ENCODE measurements around the gene RWDD3.
A peak's percentile ranks its signal among the peaks of the same experiment; 100 is the strongest.

RWDD3 gene

GRCh38 chr1:95230768-95231191 lies 3.2 kb upstream of the RWDD3 start:
- Histone ChIP-seq H3K27ac (ENCODE audit: low read length) (no peak overlapping the region), H3K4me3 (ENCODE audit: low read depth in 1 of 2, low read length in 2 of 2) (no peak overlapping the region), H3K36me3 (ENCODE audit: control insufficient read depth in 1 of 2, insufficient read depth in 2 of 2, low read length in 2 of 2) (no peaks in the 10 kb centered on the region), H3K27me3 (ENCODE audit: low read depth, low read length) (no peaks in the 10 kb centered on the region), H3K9me3 (ENCODE audit: control insufficient read depth in 1 of 2, low read length in 2 of 2) (no peaks in the 10 kb centered on the region), H3K4me1 (ENCODE audit: control insufficient read depth in 1 of 2, insufficient read depth in 2 of 2, low read length in 2 of 2) (no peaks in the 10 kb centered on the region)

- Histone ChIP-seq H3K27ac (ENCODE audit: low read length) (peak overlapping the region; percentile 81), H3K9me3 (ENCODE audit: control insufficient read depth in 1 of 2, low read length in 2 of 2) (no peaks in the 10 kb centered on the region), H3K4me3 (ENCODE audit: low read depth in 1 of 2, low read length in 2 of 2) (peak overlapping the region; percentile 81 to 86), H3K36me3 (ENCODE audit: control insufficient read depth in 1 of 2, insufficient read depth in 2 of 2, low read length in 2 of 2) (no peaks in the 10 kb centered on the region), H3K4me1 (ENCODE audit: control insufficient read depth in 1 of 2, insufficient read depth in 2 of 2, low read length in 2 of 2) (peaks cover 0 to 8% of the 10 kb centered on the region in 2 donors), H3K27me3 (ENCODE audit: low read depth, low read length) (no peaks in the 10 kb centered on the region)
Observed at GRCh38 chr1:95232646-95233318, 1.2 kb upstream of the RWDD3 start.

DNA sequence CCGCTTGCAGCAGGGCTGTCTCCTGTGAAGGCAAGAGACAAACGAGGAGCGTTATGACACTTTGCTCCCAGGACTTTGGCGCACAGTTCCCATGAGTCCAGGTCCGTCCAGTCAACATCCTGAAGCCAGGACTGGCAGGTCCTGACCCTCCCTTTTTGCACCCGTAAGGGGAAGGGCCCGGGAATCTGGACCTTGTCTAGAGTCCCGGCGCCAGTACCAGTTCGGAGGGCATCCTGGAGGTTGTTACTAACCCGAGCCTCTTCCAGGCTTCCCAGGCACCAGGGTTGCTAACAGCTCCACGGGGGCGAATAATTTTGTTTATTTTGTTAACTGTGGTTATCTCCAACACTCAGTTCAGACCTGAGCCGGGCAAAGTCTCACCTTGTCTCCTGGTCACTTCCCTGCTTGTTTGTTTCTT lies 682 bp upstream of the RWDD3 start:
- no peaks in the 10 kb centered on the region for H3K36me3 ChIP-seq (ENCODE audit: control insufficient read depth in 1 of 2, insufficient read depth in 2 of 2, low read length in 2 of 2)
- H3K27ac ChIP-seq (ENCODE audit: low read length): peak overlapping the region; percentile 81
- no peaks in the 10 kb centered on the region for H3K27me3 ChIP-seq (ENCODE audit: low read depth, low read length)
- H3K9me3 ChIP-seq (ENCODE audit: control insufficient read depth in 1 of 2, low read length in 2 of 2): no peaks in the 10 kb centered on the region
- H3K4me1 ChIP-seq (ENCODE audit: control insufficient read depth in 1 of 2, insufficient read depth in 2 of 2, low read length in 2 of 2): peaks cover 0 to 8% of the 10 kb centered on the region in 2 donors
- peak overlapping the region; percentile 81 to 86 for H3K4me3 ChIP-seq (ENCODE audit: low read depth in 1 of 2, low read length in 2 of 2)

DNA sequence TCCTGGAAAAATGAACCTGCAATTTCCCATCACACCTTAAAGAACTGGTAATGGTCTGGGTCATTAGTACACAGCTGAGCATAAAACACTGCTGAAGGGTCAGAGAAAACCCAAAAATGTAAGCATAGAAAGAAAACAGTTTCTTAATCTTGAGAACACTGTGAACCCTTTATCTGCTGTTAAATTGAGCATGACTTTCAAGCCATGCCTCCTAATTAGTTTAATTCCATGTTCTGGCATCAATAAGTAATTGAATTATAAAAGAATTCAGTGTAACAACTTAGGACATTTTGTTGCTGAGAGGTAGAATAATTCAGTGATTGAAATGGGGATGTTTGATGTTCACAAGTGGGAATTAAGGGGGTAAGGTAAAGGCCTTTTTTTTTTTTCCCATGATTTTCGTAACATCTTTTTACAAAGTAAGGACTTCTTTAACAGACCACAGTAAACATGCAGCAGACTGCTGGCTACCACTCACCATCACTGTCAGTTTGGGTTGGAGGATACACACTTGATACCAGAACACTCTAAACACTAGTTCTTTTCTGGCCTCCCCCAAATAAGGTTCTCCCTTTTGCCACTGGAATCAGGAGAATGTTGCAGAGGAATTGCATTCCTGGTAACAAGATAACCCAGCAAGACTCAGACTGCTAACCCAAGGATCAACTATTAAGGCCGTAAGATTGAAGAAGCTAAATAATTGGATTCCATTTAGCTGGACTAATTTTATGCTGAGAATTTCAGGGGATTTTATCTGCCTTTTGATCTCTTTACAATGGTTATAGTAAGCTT lies 3.0 kb downstream of the RWDD3 start:
- Histone ChIP-seq H3K4me1 (ENCODE audit: control insufficient read depth in 1 of 2, insufficient read depth in 2 of 2, low read length in 2 of 2) (peaks cover 0 to 8% of the 10 kb centered on the region in 2 donors), H3K4me3 (ENCODE audit: low read depth in 1 of 2, low read length in 2 of 2) (no peak overlapping the region), H3K27ac (ENCODE audit: low read length) (no peak overlapping the region), H3K9me3 (ENCODE audit: control insufficient read depth in 1 of 2, low read length in 2 of 2) (no peaks in the 10 kb centered on the region), H3K36me3 (ENCODE audit: control insufficient read depth in 1 of 2, insufficient read depth in 2 of 2, low read length in 2 of 2) (peaks cover 7 to 22% of the 10 kb centered on the region in 2 donors), H3K27me3 (ENCODE audit: low read depth, low read length) (no peaks in the 10 kb centered on the region)

DNA sequence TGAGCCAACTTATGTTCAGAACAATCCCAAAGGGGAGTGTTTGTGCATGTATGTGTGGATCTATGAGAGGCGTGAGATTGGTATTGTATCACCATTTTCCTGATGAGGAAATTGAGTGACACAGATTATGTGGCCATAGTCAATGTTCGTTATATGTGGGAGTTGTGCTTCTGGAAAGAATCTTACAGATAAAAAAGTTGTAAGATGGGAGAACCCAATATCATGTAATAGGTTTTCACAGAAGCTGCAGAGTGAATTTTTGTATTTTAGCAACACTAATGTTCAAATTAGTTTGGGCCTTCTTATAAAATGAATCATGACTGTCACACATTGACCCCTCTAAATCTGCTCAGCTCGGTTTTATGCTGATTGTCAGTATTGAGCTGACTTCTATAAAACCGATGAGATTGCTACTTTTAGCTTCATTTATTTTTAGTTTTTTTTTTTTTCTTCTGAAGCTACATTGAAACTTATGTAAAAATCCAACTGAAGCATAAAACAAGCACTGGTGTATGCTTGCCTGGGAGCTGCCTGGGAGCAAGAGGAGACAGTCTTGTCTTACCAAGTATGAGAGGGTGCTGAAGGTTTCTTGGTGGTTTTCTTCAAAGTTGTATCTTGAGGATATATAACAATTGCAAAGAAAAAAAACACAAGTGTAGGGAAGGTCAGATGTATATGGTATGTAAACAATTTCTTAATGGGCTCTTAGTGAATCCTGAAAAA lies 4.1 kb downstream of the RWDD3 start:
- H3K4me3 ChIP-seq (ENCODE audit: low read depth in 1 of 2, low read length in 2 of 2): no peak overlapping the region
- no peak overlapping the region for H3K27ac ChIP-seq (ENCODE audit: low read length)
- H3K4me1 ChIP-seq (ENCODE audit: control insufficient read depth in 1 of 2, insufficient read depth in 2 of 2, low read length in 2 of 2): peaks cover 0 to 8% of the 10 kb centered on the region in 2 donors
- no peaks in the 10 kb centered on the region for H3K9me3 ChIP-seq (ENCODE audit: control insufficient read depth in 1 of 2, low read length in 2 of 2)
- H3K36me3 ChIP-seq (ENCODE audit: control insufficient read depth in 1 of 2, insufficient read depth in 2 of 2, low read length in 2 of 2): peaks cover 7 to 26% of the 10 kb centered on the region in 2 donors
- no peaks in the 10 kb centered on the region for H3K27me3 ChIP-seq (ENCODE audit: low read depth, low read length)

GRCh38 chr1:95245029-95245428 lies 11.0 kb downstream of the RWDD3 start:
- no peaks in the 10 kb centered on the region for H3K27me3 ChIP-seq (ENCODE audit: low read depth, low read length)
- peaks cover 0 to 3% of the 10 kb centered on the region in 2 donors for H3K4me1 ChIP-seq (ENCODE audit: control insufficient read depth in 1 of 2, insufficient read depth in 2 of 2, low read length in 2 of 2)
- H3K9me3 ChIP-seq (ENCODE audit: control insufficient read depth in 1 of 2, low read length in 2 of 2): no peaks in the 10 kb centered on the region
- no peak overlapping the region for H3K4me3 ChIP-seq (ENCODE audit: low read depth in 1 of 2, low read length in 2 of 2)
- no peak overlapping the region for H3K27ac ChIP-seq (ENCODE audit: low read length)
- peaks cover 10 to 22% of the 10 kb centered on the region in 2 donors for H3K36me3 ChIP-seq (ENCODE audit: control insufficient read depth in 1 of 2, insufficient read depth in 2 of 2, low read length in 2 of 2)

DNA sequence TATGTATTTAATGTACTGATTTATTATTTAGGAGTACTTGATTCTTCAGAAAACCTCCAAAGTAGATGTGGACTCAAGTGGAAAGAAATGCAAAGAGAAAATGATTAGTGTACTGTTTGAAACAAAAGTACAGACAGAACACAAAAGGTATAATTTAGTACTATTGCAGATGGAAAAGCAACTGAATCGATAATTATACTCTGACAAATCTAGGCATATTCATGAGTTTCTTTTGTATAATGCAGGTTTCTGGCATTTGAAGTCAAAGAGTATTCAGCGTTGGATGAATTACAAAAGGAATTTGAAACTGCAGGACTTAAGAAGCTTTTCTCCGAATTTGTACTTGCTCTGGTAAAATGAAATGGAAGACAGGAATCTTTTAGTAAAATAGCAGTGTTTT lies 12.5 kb downstream of the RWDD3 start:
- Histone ChIP-seq H3K36me3 (ENCODE audit: control insufficient read depth in 1 of 2, insufficient read depth in 2 of 2, low read length in 2 of 2) (peaks cover 9% of the 10 kb centered on the region in 2 donors), H3K27ac (ENCODE audit: low read length) (no peak overlapping the region), H3K4me1 (ENCODE audit: control insufficient read depth in 1 of 2, insufficient read depth in 2 of 2, low read length in 2 of 2) (peaks cover 0 to 4% of the 10 kb centered on the region in 2 donors)

DNA sequence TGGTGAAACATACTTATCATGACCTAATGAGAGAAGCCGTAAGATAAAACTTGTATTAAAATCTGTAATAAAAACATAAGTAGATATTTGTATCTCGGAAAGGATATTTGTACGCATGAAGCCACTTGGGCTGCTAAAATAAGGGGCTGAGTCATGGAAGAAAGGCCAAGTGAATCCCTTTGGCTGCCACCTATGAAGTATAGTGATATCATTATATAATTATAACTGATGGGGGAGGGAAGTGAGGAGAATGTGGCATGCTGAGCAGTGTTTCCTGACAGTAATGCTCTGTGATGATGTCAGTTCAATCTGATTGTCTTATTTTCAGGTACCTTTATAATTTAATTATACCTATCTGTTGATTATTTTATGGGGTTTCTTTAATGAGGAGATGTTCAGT lies 13.6 kb downstream of the RWDD3 start:
- H3K4me1 ChIP-seq (ENCODE audit: control insufficient read depth in 1 of 2, insufficient read depth in 2 of 2, low read length in 2 of 2): peaks cover 0 to 4% of the 10 kb centered on the region in 2 donors
- H3K36me3 ChIP-seq (ENCODE audit: control insufficient read depth in 1 of 2, insufficient read depth in 2 of 2, low read length in 2 of 2): peaks cover 8 to 9% of the 10 kb centered on the region in 2 donors
- no peak overlapping the region for H3K27ac ChIP-seq (ENCODE audit: low read length)
- H3K4me3 ChIP-seq (ENCODE audit: low read depth in 1 of 2, low read length in 2 of 2): no peak overlapping the region
- no peaks in the 10 kb centered on the region for H3K27me3 ChIP-seq (ENCODE audit: low read depth, low read length)
- no peaks in the 10 kb centered on the region for H3K9me3 ChIP-seq (ENCODE audit: control insufficient read depth in 1 of 2, low read length in 2 of 2)

More for the DNA sequence above, 12.5 kb downstream of the RWDD3 start:
- Histone ChIP-seq H3K9me3 (ENCODE audit: control insufficient read depth in 1 of 2, low read length in 2 of 2) (no peaks in the 10 kb centered on the region), H3K4me3 (ENCODE audit: low read depth in 1 of 2, low read length in 2 of 2) (no peak overlapping the region), H3K27me3 (ENCODE audit: low read depth, low read length) (no peaks in the 10 kb centered on the region)

DNA sequence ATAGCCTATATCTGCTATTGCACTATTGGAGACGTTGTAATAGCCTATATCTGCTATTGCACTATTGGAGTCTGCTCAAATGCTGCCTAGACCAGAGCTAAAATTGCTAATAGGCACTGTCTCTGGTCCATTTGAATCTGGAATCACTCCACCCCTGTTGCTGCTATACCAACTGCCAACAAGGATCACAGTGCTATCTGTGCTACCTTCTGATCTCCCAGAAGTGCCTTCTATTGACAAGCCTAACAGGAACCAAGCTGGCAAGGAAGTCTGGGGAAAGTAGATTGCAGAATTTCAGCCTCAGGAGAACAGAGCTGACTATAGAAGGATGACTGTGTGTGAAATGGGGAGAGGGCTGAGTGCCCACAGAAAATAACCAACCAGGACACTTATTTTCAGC lies 15.9 kb downstream of the RWDD3 start:
- Histone ChIP-seq H3K36me3 (ENCODE audit: control insufficient read depth in 1 of 2, insufficient read depth in 2 of 2, low read length in 2 of 2) (peaks cover 9 to 11% of the 10 kb centered on the region in 2 donors), H3K4me1 (ENCODE audit: control insufficient read depth in 1 of 2, insufficient read depth in 2 of 2, low read length in 2 of 2) (peaks cover 0 to 4% of the 10 kb centered on the region in 2 donors), H3K9me3 (ENCODE audit: control insufficient read depth in 1 of 2, low read length in 2 of 2) (no peaks in the 10 kb centered on the region), H3K4me3 (ENCODE audit: low read depth in 1 of 2, low read length in 2 of 2) (no peak overlapping the region), H3K27me3 (ENCODE audit: low read depth, low read length) (no peaks in the 10 kb centered on the region), H3K27ac (ENCODE audit: low read length) (no peak overlapping the region)

DNA sequence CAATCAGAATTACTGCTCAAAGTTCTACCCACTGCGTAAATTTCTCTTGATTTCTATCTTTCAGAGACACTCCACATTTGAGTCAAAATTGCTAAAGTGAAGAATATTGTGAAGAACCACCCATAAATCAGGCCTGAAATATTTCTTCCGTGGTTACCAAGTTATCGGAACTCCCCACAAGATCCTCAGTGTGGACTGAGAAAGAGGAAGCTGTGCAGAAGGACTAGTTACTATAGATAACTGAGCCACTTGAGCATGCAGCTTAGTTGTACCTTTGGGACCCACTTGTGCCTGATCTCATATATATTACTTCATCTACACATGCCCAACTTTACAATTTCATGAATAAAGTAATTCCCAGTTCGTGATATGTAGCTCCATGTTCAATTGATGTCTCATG lies 18.4 kb downstream of the RWDD3 start:
- no peak overlapping the region for H3K27ac ChIP-seq (ENCODE audit: low read length)
- no peak overlapping the region for H3K4me3 ChIP-seq (ENCODE audit: low read depth in 1 of 2, low read length in 2 of 2)
- peaks cover 0 to 4% of the 10 kb centered on the region in 2 donors for H3K4me1 ChIP-seq (ENCODE audit: control insufficient read depth in 1 of 2, insufficient read depth in 2 of 2, low read length in 2 of 2)
- peaks cover 4 to 11% of the 10 kb centered on the region in 2 donors for H3K36me3 ChIP-seq (ENCODE audit: control insufficient read depth in 1 of 2, insufficient read depth in 2 of 2, low read length in 2 of 2)
- H3K9me3 ChIP-seq (ENCODE audit: control insufficient read depth in 1 of 2, low read length in 2 of 2): no peaks in the 10 kb centered on the region
- no peaks in the 10 kb centered on the region for H3K27me3 ChIP-seq (ENCODE audit: low read depth, low read length)

- no peak overlapping the region for H3K27ac ChIP-seq (ENCODE audit: low read length)
- H3K4me3 ChIP-seq (ENCODE audit: low read depth in 1 of 2, low read length in 2 of 2): no peak overlapping the region
- peaks cover 0 to 2% of the 10 kb centered on the region in 2 donors for H3K4me1 ChIP-seq (ENCODE audit: control insufficient read depth in 1 of 2, insufficient read depth in 2 of 2, low read length in 2 of 2)
- H3K9me3 ChIP-seq (ENCODE audit: control insufficient read depth in 1 of 2, low read length in 2 of 2): no peaks in the 10 kb centered on the region
- no peaks in the 10 kb centered on the region for H3K27me3 ChIP-seq (ENCODE audit: low read depth, low read length)
- peaks cover 0 to 11% of the 10 kb centered on the region in 2 donors for H3K36me3 ChIP-seq (ENCODE audit: control insufficient read depth in 1 of 2, insufficient read depth in 2 of 2, low read length in 2 of 2)
Observed at GRCh38 chr1:95254959-95255358, 20.9 kb downstream of the RWDD3 start.
